SH-SY5Y (cell line): ENCODE measurements around the gene PAXX.

Experiments
- GATA2 ChIP-seq: IDR thresholded peaks from 2 replicates; pipeline ENCODE4 v1.6.1; 2011; ENCODE audit warnings: mild to moderate bottlenecking, low read depth, low read length
- GATA3 ChIP-seq: IDR thresholded peaks from 2 replicates; pipeline ENCODE4 v1.6.1; 2011; ENCODE audit warnings: low read depth, mild to moderate bottlenecking, low read length, moderate library complexity

The PAXX gene

GRCh38 chr9:137018761-137019559 lies 26.7 kb downstream of the PAXX start:
- no peak for TF ChIP-seq GATA3
- TF ChIP-seq GATA2, result no peak

GRCh38 chr9:137019891-137020683 lies 27.9 kb downstream of the PAXX start:
- TF ChIP-seq GATA2 (no peak), GATA3 (no peak)

- TF ChIP-seq GATA2 (no peak), GATA3 (no peak)
Measured at GRCh38 chr9:137020771-137021567, 28.7 kb downstream of the PAXX start.

GRCh38 chr9:137021568-137021978 lies 29.4 kb downstream of the PAXX start:
- TF ChIP-seq GATA3 (no peak), GATA2 (no peak)

- TF ChIP-seq GATA3 (no peak), GATA2 (no peak)
Measured at GRCh38 chr9:137021979-137022661, 29.9 kb downstream of the PAXX start.

GRCh38 chr9:137022662-137023008 lies 30.4 kb downstream of the PAXX start:
- no peak for TF ChIP-seq GATA2
- no peak for TF ChIP-seq GATA3

- TF ChIP-seq GATA2 (no peak), GATA3 (no peak)
Measured at GRCh38 chr9:137023157-137023556, 30.9 kb downstream of the PAXX start.

- TF ChIP-seq GATA2, result no peak
- TF ChIP-seq GATA3, result no peak
Measured at GRCh38 chr9:137023583-137023991, 31.4 kb downstream of the PAXX start.

GRCh38 chr9:137025517-137025966 lies 33.3 kb downstream of the PAXX start:
- TF ChIP-seq GATA2, result no peak
- TF ChIP-seq GATA3, result no peak

- TF ChIP-seq GATA2 (no peak), GATA3 (no peak)
Measured at GRCh38 chr9:137026384-137026783, 34.2 kb downstream of the PAXX start.

GRCh38 chr9:137026828-137027227 lies 34.6 kb downstream of the PAXX start:
- TF ChIP-seq GATA2, result no peak
- no peak for TF ChIP-seq GATA3

- TF ChIP-seq GATA3, result no peak
Measured at GRCh38 chr9:137027369-137028262, 35.4 kb downstream of the PAXX start, which contains the start of gene ABCA2. Gene ABCA2, minus strand, starts transcription at chr9:137028237. Its CDS starts 97 bp downstream, at chr9:137028140.

- TF ChIP-seq GATA2 (no peak), GATA3 (no peak)
Measured at GRCh38 chr9:137028263-137029057, 36.2 kb downstream of the PAXX start.
